ENCODE data around the gene BCL10.
A peak's percentile ranks its signal among the peaks of the same experiment; 100 is the strongest.

BCL10 gene

DNA sequence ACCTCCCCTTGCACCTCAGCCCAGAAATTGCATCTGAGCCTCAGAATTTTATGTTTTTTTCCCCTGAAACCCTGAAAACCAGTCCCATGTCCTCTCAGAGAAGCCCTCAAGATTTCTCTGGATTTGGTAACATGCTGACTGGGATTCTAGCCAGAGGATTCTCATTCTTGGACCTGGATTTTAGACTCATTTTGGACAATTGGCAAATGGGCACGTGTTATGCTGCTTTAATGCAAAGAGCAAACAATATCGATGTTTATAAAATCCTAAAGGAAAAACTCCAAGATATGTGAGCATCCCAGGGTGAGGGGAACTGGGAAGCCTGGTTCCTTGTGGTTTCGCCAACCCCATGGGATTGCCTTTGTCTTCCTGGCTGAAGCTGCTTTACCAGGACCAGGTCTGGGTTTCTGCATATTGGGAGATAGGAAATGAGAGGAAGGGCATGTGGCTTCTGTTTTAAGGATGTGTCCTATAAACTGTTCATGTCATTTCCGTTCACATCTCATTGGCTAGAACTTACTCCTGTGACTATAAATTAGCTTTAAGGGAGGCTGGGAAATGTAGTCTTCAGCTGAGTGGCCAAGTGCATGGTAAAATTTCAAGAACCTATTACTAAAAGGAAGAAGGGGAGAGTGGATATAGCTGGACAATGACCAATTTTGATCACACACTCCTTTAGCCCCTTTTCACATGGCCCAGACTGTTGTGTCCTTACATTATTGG lies 27.2 kb upstream of the BCL10 start:
- DNase-seq (ENCODE audit: low read depth, low spot score) = no peak

GRCh38 chr1:85300140-85300539 lies 23.7 kb upstream of the BCL10 start:
- H3K27ac ChIP-seq = no peak overlapping the region
- DNase-seq (ENCODE audit: low read depth, low spot score) = no peak

More for the DNA sequence above, 27.2 kb upstream of the BCL10 start:
- no peak overlapping the region for H3K27ac ChIP-seq

GRCh38 chr1:85297855-85298629 lies 21.6 kb upstream of the BCL10 start:
- H3K27ac ChIP-seq = peak overlapping the region; percentile 96
- DNase-seq (ENCODE audit: low read depth, low spot score) = peak; percentile 95

- no peak for DNase-seq (ENCODE audit: low read depth, low spot score)
- H3K27ac ChIP-seq = peak overlapping the region; percentile 96
These were observed 21.1 kb upstream of the BCL10 start for GRCh38 chr1:85297538-85297854.

DNA sequence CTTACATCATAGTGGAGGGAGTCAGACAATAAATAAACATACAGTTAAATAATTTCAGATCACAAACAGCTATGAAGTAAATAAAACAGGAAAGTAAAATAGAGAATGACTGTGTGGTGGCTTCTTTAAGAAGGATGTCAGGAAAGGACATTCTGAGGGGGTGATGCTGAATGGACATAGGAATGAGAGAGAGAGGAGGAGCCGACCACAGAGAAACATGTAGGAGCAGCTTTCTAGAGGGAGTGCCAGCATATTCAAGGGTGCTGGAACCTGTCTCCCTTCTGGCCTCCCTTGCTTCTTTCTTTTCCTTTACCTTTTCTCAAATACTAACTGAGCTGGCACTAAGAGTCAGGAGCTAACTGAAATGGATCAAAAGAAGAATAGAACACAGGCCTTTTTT lies 20.5 kb upstream of the BCL10 start:
- peak overlapping the region; percentile 96 for H3K27ac ChIP-seq
- DNase-seq (ENCODE audit: low read depth, low spot score) = peak; percentile 51

- H3K27ac ChIP-seq = peak overlapping the region; percentile 96
- DNase-seq (ENCODE audit: low read depth, low spot score) = no peak
These were observed 19.2 kb upstream of the BCL10 start for GRCh38 chr1:85295654-85296053.

DNA sequence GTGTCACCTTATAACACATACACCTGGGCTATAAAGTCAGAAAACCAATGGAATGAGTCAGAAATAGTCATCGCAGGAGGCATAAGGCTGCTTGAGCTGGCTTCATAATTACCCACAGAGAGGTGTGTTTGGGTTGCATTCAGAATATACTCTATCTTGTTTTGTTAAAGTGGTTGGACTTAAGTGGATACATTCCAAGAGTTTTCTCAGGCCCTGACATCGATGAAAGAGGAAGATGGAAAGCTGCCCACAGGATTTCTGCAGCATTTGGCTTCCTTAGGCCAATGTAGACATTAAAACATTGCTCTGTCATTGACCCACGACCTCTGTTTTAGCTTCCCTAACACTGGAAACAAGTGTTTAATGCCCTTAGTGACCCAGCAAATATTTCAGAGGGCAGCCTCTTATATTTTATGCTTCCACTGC lies 18.6 kb upstream of the BCL10 start:
- H3K27ac ChIP-seq = peak overlapping the region; percentile 96

GRCh38 chr1:85290826-85291225 lies 14.4 kb upstream of the BCL10 start:
- peak overlapping the region; percentile 88 for H3K27ac ChIP-seq
- DNase-seq (ENCODE audit: low read depth, low spot score) = no peak

More for the DNA sequence above, 18.6 kb upstream of the BCL10 start:
- DNase-seq (ENCODE audit: low read depth, low spot score) = peak; percentile 84

DNA sequence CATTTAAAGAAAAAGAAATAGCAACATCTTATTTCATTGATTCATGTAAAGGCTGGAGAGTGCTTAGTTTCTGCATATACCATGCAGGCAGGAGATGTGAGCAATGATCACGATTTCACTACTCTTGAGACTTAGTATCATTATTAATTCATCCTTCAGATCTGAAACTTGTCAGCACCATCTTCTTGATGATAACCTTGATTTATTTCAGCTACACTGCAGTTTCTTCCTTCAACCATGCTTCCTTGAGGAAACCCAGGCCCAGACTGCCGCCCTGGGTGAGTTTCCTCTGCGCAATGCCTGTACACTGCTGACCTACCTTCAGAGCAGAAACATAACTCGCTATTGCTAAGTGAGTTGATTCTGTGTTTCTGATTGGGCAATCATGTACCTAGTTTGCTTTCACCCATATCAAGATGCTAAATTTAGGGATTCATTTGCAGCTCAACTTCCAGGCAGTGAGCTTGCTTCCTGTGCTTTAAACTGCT lies 13.5 kb upstream of the BCL10 start:
- DNase-seq (ENCODE audit: low read depth, low spot score) = peak; percentile 27
- H3K27ac ChIP-seq = peak overlapping the region; percentile 88

- peak overlapping the region; percentile 88 for H3K27ac ChIP-seq
- DNase-seq (ENCODE audit: low read depth, low spot score) = peak; percentile 97
These were observed 12.9 kb upstream of the BCL10 start for GRCh38 chr1:85289207-85289847.

DNA sequence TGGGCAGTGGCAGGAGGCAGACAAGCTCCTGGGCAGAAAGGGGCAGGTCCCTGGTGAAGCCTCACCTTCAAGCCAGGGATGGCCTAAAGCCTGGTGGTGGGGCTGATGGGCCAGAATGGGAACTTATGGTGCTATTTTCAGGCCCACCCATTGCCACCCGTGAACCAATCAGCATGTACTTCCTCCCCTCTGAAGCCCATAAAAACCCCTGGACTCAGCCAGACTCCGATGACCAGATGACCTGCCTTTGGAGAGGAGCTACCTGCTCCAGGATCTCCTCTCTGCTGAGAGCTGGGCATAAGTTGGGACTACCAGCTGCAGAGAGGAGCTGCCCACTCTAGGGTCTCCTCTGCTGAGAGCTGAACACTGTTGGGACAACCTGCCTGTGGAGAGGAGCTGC lies 7.8 kb upstream of the BCL10 start:
- no peak for DNase-seq (ENCODE audit: low read depth, low spot score)
- no peak overlapping the region for H3K27ac ChIP-seq

DNA sequence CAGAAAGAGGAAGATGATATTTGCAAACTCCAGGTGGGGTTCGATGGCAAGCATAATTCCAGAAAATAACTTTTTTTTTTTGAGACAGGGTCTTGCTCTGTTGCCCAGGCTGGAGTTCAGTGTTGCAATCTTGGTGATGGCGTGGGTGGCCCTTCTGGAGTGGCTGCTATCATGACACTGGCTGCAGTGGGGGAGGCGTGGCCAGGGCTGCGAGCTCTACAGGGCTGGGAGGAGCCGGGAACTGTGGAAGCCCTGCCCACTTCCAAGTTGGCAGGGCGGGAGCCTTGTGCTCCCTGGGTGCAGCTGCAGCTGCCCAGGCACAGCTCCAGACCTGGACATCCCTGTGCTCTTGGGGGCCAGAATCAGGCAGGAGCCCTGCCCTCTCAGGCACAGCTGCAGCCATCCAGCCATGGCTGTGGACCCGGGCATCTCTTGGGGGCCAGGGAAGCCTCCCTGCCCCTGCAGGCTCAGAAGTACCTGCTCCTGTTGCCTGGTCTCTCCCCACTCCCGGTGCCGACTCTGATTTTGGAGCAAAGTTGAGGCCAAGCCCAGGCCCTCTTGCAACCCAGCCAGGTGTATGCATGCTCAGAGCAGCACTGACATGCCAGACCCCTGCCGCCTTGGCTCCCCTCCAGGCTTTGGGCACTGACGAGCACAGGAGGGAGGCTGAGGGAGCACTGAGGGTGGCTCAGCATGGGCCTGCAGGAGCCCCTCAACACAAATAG lies 7.2 kb upstream of the BCL10 start:
- no peak for DNase-seq (ENCODE audit: low read depth, low spot score)
- no peak overlapping the region for H3K27ac ChIP-seq

GRCh38 chr1:85282424-85282823 lies 6.0 kb upstream of the BCL10 start:
- no peak overlapping the region for H3K27ac ChIP-seq
- no peak for DNase-seq (ENCODE audit: low read depth, low spot score)

- H3K27ac ChIP-seq = no peak overlapping the region
- no peak for DNase-seq (ENCODE audit: low read depth, low spot score)
These were observed 4.2 kb upstream of the BCL10 start for GRCh38 chr1:85280636-85281035.

GRCh38 chr1:85279458-85280080 lies 3.1 kb upstream of the BCL10 start:
- H3K27ac ChIP-seq = peak overlapping the region; percentile 96

GRCh38 chr1:85278853-85279314 lies 2.5 kb upstream of the BCL10 start:
- peak overlapping the region; percentile 96 for H3K27ac ChIP-seq
- peak; percentile 96 for DNase-seq (ENCODE audit: low read depth, low spot score)

More at GRCh38 chr1:85279458-85280080, 3.1 kb upstream of the BCL10 start:
- no peak for DNase-seq (ENCODE audit: low read depth, low spot score)

GRCh38 chr1:85277802-85278201 lies 1.4 kb upstream of the BCL10 start:
- peak overlapping the region; percentile 96 for H3K27ac ChIP-seq
- DNase-seq (ENCODE audit: low read depth, low spot score) = no peak

GRCh38 chr1:85276978-85277639 lies 677 bp upstream of the BCL10 start:
- peak overlapping the region; percentile 96 for H3K27ac ChIP-seq
- DNase-seq (ENCODE audit: low read depth, low spot score) = no peak

DNA sequence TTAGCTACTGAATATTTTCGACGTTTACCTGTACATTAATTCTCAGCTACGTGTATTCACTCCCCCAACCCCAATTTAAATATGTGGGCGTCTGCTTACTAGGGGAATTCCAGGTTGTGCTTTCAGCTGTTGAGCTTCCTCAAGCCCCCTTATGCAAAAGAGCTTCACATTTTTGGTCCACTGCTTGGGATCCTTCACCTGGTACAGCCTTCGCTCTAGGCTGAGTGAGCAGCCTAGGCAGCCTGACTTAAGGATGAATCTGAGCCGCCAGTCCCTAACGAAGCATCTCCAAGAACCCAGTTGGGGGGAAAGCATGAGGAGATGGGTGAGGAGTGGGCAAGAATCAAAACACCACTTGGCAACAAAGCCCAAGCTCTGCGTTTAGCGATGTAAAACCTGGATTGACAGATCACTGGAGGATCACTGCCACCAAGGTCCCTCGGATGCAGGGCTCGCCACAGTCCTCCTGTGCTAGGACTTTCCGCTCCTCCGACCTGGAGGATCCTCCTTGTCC lies 674 bp downstream of the BCL10 start:
- DNase-seq (ENCODE audit: low read depth, low spot score) = no peak
- H3K27ac ChIP-seq = peak overlapping the region; percentile 96

Data from epithelial cell of prostate (primary cell).